IPS-18c (cell line): ENCODE measurements around the gene ACP7.

Experiments used
- H3K4me3 ChIP-seq: 2 replicates; pipeline ENCODE4 v1.7.0; 2013; ENCODE audit warnings: low read depth, mild to moderate bottlenecking, low read length, moderate library complexity; ENCODE audit not compliant: insufficient read depth
- H3K9me3 ChIP-seq: one replicate; pipeline ENCODE4 v1.6.1; 2013; ENCODE audit warnings: mild to moderate bottlenecking, low read length, moderate library complexity; ENCODE audit not compliant: control insufficient read depth, insufficient read depth

Gene ACP7

GRCh38 chr19:39083983-39084731, at the start of gene ACP7:
ACP7 (plus strand) TSS chr19:39084368; CDS start chr19:39085270, 902 bp downstream.
- Histone ChIP-seq H3K9me3 (no peaks in the 10 kb centered on the region), H3K4me3 (peak within 1 kb of the TSS; percentile 55)

- no peak overlapping the region for H3K4me3 ChIP-seq
- peaks cover 6% of the 10 kb centered on the region for H3K9me3 ChIP-seq
Observed at GRCh38 chr19:39036581-39036980, 47.6 kb upstream of the ACP7 start.

- no peak overlapping the region for H3K4me3 ChIP-seq
- peaks cover 6% of the 10 kb centered on the region for H3K9me3 ChIP-seq
Observed at GRCh38 chr19:39037194-39037593, 47.0 kb upstream of the ACP7 start.

- peaks cover 6% of the 10 kb centered on the region for H3K9me3 ChIP-seq
- H3K4me3 ChIP-seq = no peak overlapping the region
Observed at GRCh38 chr19:39038098-39038497, 46.1 kb upstream of the ACP7 start.

GRCh38 chr19:39045506-39045905, 38.7 kb upstream of the ACP7 start:
- H3K4me3 ChIP-seq = no peak overlapping the region

GRCh38 chr19:39046037-39046821, 37.9 kb upstream of the ACP7 start:
- Histone ChIP-seq H3K9me3 (peaks cover 10% of the 10 kb centered on the region), H3K4me3 (no peak overlapping the region)

More at GRCh38 chr19:39045506-39045905, 38.7 kb upstream of the ACP7 start:
- H3K9me3 ChIP-seq = peaks cover 13% of the 10 kb centered on the region

- no peak overlapping the region for H3K4me3 ChIP-seq
- peaks cover 8% of the 10 kb centered on the region for H3K9me3 ChIP-seq
Observed at GRCh38 chr19:39047073-39047472, 37.1 kb upstream of the ACP7 start.

- H3K4me3 ChIP-seq = no peak overlapping the region
- H3K9me3 ChIP-seq = peaks cover 5% of the 10 kb centered on the region
Observed at GRCh38 chr19:39052243-39052746, 31.9 kb upstream of the ACP7 start.

- peaks cover 5% of the 10 kb centered on the region for H3K9me3 ChIP-seq
- H3K4me3 ChIP-seq = no peak overlapping the region
Observed at GRCh38 chr19:39052846-39053245, 31.3 kb upstream of the ACP7 start.

GRCh38 chr19:39053276-39054090, 30.7 kb upstream of the ACP7 start:
- H3K9me3 ChIP-seq = peaks cover 5% of the 10 kb centered on the region
- no peak overlapping the region for H3K4me3 ChIP-seq

- H3K9me3 ChIP-seq = peaks cover 5% of the 10 kb centered on the region
- H3K4me3 ChIP-seq = no peak overlapping the region
Observed at GRCh38 chr19:39054091-39054470, 30.1 kb upstream of the ACP7 start.

- Histone ChIP-seq H3K9me3 (peaks cover 5% of the 10 kb centered on the region), H3K4me3 (no peak overlapping the region)
Observed at GRCh38 chr19:39057615-39058014, 26.6 kb upstream of the ACP7 start.

- H3K9me3 ChIP-seq = peaks cover 3% of the 10 kb centered on the region
- H3K4me3 ChIP-seq = no peak overlapping the region
Observed at GRCh38 chr19:39059302-39059701, 24.9 kb upstream of the ACP7 start.

- no peak overlapping the region for H3K4me3 ChIP-seq
Observed at GRCh38 chr19:39060171-39060570, 24.0 kb upstream of the ACP7 start.

GRCh38 chr19:39064405-39064804, 19.8 kb upstream of the ACP7 start:
- Histone ChIP-seq H3K4me3 (no peak overlapping the region), H3K9me3 (no peaks in the 10 kb centered on the region)

More at GRCh38 chr19:39060171-39060570, 24.0 kb upstream of the ACP7 start:
- no peaks in the 10 kb centered on the region for H3K9me3 ChIP-seq

GRCh38 chr19:39065928-39066327, 18.2 kb upstream of the ACP7 start:
- Histone ChIP-seq H3K4me3 (no peak overlapping the region), H3K9me3 (no peaks in the 10 kb centered on the region)

GRCh38 chr19:39067104-39067503, 17.1 kb upstream of the ACP7 start:
- H3K9me3 ChIP-seq = no peaks in the 10 kb centered on the region

More at GRCh38 chr19:39067104-39067503, 17.1 kb upstream of the ACP7 start:
- no peak overlapping the region for H3K4me3 ChIP-seq
